ENCODE data around the gene TCF25. TPM values are rescaled to one million over a fixed set of nuclear protein-coding genes. Genes with fewer than 3 reads are reported as not detected.

TCF25 gene
- total RNA-seq, 1 experiment from 2014 or later = 79.6 TPM

DNA sequence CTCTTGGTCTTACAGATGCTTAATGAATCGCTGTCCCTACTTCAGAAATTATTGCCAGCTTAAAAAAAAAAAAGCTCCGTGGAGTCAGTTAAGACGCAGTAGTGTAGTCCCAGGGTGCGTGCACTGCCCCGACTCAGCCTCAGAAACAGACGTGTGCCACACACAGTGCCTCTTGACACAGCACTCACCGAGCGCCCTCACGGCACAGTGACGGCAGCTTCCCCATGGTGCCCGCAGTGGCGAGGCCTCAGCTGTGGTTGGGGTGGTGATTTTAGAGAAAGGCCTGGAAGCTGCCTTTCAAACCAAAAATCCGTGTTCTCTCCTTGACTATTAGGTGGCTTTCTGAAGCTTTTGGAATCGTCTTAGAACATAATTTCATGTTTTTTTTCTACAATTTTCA lies 13.9 kb downstream of the TCF25 start:
- ChIA-PET CTCF (no interaction called here), POLR2A (ENCODE audit: unreplicated experiment) (no interaction called here)
- H3K27me3 ChIP-seq (ENCODE audit: low read length) = no peaks in the 10 kb centered on the region
- no peaks in the 10 kb centered on the region for H3K9me3 ChIP-seq (ENCODE audit: low read length)
- H3K4me1 ChIP-seq (ENCODE audit: insufficient read depth, low read length) = no peaks in the 10 kb centered on the region
- no TSS peak for BruUV-seq (replicated peaks)
- peaks cover 20% of the 10 kb centered on the region; the same call in 1 of the 2 replicates for H3K36me3 ChIP-seq (ENCODE audit: low read depth, low read length)
- intact Hi-C loops (cut with micrococcal nuclease) = no loop called here
- H3K4me3 ChIP-seq (ENCODE audit: low read length) = no peak overlapping the region
- H4K20me1 ChIP-seq (ENCODE audit: low read length) = no peaks in the 10 kb centered on the region
- 0 out of 2 replicates have a peak, but pooled peaks cover under 1% of the 10 kb centered on the region for H3K79me2 ChIP-seq (ENCODE audit: low read length)
- no peaks in the 10 kb centered on the region for H3F3A ChIP-seq (ENCODE audit: low read length, unreplicated experiment)
- no peak overlapping the region for H2AFZ ChIP-seq (ENCODE audit: low read length)
- no peak overlapping the region for H3K9ac ChIP-seq (ENCODE audit: low read length)
- no peak for DNase-seq
- no peak for ATAC-seq
- H3K27ac ChIP-seq (ENCODE audit: low read length) = no peak overlapping the region
- TF ChIP-seq EZH2 (IDR thresholded peaks at IDR 0.05; ENCODE audit: low read length, unreplicated experiment) = no peak
- TF ChIP-seq EZH2phosphoT487 (IDR thresholded peaks at IDR 0.05; ENCODE audit: borderline replicate concordance, low read length) = no peak
- TF ChIP-seq, protein P1, sequence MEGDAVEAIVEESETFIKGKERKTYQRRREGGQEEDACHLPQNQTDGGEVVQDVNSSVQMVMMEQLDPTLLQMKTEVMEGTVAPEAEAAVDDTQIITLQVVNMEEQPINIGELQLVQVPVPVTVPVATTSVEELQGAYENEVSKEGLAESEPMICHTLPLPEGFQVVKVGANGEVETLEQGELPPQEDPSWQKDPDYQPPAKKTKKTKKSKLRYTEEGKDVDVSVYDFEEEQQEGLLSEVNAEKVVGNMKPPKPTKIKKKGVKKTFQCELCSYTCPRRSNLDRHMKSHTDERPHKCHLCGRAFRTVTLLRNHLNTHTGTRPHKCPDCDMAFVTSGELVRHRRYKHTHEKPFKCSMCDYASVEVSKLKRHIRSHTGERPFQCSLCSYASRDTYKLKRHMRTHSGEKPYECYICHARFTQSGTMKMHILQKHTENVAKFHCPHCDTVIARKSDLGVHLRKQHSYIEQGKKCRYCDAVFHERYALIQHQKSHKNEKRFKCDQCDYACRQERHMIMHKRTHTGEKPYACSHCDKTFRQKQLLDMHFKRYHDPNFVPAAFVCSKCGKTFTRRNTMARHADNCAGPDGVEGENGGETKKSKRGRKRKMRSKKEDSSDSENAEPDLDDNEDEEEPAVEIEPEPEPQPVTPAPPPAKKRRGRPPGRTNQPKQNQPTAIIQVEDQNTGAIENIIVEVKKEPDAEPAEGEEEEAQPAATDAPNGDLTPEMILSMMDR (conservative IDR thresholded peaks at IDR 0.05; ENCODE audit: low read depth, low read length) = no peak
- no peaks in the 10 kb centered on the region for H3K9me2 ChIP-seq (replicated peaks; ENCODE audit: low read length)
- no peak overlapping the region for H3K4me2 ChIP-seq (ENCODE audit: low read length)

DNA sequence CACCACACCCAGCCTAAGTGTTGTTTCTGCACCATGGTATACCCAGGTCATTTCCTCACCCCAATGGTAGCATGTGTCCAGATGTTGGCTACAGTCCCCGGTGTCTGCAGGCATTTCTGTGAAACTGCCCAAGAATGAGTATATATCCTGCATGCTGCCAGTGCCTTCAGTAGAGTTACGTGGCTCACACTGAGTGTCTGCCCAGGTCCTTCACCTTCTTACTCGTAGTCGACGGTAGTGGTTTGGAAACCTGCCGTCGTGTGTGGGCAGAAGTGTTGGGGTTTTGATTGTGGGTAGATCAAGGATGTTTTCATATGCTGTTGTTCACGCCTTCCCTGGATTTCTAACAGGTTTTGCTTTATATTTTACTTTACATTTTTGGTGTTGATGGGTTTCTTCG lies 16.8 kb downstream of the TCF25 start:
- intact Hi-C loops (cut with micrococcal nuclease) = no loop called here
- no peaks in the 10 kb centered on the region for H3K9me3 ChIP-seq (ENCODE audit: low read length)
- no peaks in the 10 kb centered on the region for H4K20me1 ChIP-seq (ENCODE audit: low read length)
- H3K4me1 ChIP-seq (ENCODE audit: insufficient read depth, low read length) = no peaks in the 10 kb centered on the region
- TF ChIP-seq EZH2 (IDR thresholded peaks at IDR 0.05; ENCODE audit: low read length, unreplicated experiment) (no peak), EZH2phosphoT487 (IDR thresholded peaks at IDR 0.05; ENCODE audit: borderline replicate concordance, low read length) (no peak)
- TF ChIP-seq, protein P1 (conservative IDR thresholded peaks at IDR 0.05; ENCODE audit: low read depth, low read length) = no peak
- H3K4me2 ChIP-seq (ENCODE audit: low read length) = no peak overlapping the region
- no peaks in the 10 kb centered on the region for H3K9me2 ChIP-seq (replicated peaks; ENCODE audit: low read length)
- no peak overlapping the region for H2AFZ ChIP-seq (ENCODE audit: low read length)
- no peaks in the 10 kb centered on the region for H3K27me3 ChIP-seq (ENCODE audit: low read length)
- ATAC-seq (no peak), DNase-seq (no peak)
- ChIA-PET POLR2A (ENCODE audit: unreplicated experiment) (no interaction called here), CTCF (no interaction called here)
- H3F3A ChIP-seq (ENCODE audit: low read length, unreplicated experiment) = no peaks in the 10 kb centered on the region
- no TSS peak for BruUV-seq (replicated peaks)
- no peak overlapping the region for H3K9ac ChIP-seq (ENCODE audit: low read length)
- H3K79me2 ChIP-seq (ENCODE audit: low read length) = no peaks in the 10 kb centered on the region
- no peak overlapping the region for H3K27ac ChIP-seq (ENCODE audit: low read length)
- H3K36me3 ChIP-seq (ENCODE audit: low read depth, low read length) = peaks cover 11% of the 10 kb centered on the region; the same call in 1 of the 2 replicates
- no peak overlapping the region for H3K4me3 ChIP-seq (ENCODE audit: low read length)

DNA sequence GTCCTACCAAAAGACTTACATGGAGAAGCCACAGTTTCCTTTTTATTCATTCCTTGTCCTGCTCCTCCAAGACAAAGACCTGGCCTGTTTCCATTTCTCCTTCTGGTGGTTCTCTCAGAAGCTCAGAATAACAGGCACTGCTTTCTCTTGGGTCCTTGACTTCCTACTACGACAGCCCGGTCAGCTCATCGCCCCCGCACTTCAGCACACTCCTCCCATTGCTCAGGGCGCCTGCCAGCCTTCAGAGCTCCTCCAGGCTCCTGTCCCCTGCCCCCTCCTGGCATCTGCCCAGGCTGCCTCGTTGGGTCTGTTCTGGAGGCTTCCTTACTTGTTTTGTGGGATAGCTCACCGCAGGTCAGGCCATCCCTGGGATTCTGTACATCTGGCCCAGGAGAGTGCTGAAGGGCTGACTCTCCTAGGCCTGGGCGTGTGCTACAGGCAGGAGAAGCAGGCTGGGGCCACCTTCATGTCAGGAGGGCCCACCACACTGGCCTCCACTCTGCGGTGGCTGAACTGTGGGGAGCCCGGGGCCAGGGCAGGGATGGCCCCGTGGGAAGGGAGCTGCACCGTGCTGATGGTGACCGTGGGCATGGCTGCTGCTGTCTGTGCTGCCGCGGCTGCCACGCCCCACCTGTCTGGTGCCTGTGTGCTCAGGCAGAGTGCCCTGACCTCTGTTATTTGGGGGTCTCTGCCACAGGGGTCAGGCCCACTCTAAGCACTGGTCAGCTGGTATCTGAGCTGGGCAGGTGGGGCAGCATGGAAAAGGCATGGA lies 17.7 kb downstream of the TCF25 start:
- no peaks in the 10 kb centered on the region for H3K79me2 ChIP-seq (ENCODE audit: low read length)
- TF ChIP-seq EZH2phosphoT487 (IDR thresholded peaks at IDR 0.05; ENCODE audit: borderline replicate concordance, low read length) = no peak
- TF ChIP-seq, protein P1 (conservative IDR thresholded peaks at IDR 0.05; ENCODE audit: low read depth, low read length) = no peak
- TF ChIP-seq EZH2 (IDR thresholded peaks at IDR 0.05; ENCODE audit: low read length, unreplicated experiment) = no peak
- BruUV-seq (replicated peaks) = no TSS peak

More for the DNA sequence above, 17.7 kb downstream of the TCF25 start:
- Histone ChIP-seq H3K9me3 (ENCODE audit: low read length) (no peaks in the 10 kb centered on the region), H3K4me2 (ENCODE audit: low read length) (no peak overlapping the region), H3K9me2 (replicated peaks; ENCODE audit: low read length) (no peaks in the 10 kb centered on the region), H3K4me1 (ENCODE audit: insufficient read depth, low read length) (no peaks in the 10 kb centered on the region), H4K20me1 (ENCODE audit: low read length) (no peaks in the 10 kb centered on the region), H3K27me3 (ENCODE audit: low read length) (no peaks in the 10 kb centered on the region), H3K36me3 (ENCODE audit: low read depth, low read length) (peaks cover 9% of the 10 kb centered on the region; the same call in 1 of the 2 replicates), H2AFZ (ENCODE audit: low read length) (no peak overlapping the region), H3K27ac (ENCODE audit: low read length) (no peak overlapping the region), H3K9ac (ENCODE audit: low read length) (no peak overlapping the region), H3F3A (ENCODE audit: low read length, unreplicated experiment) (no peaks in the 10 kb centered on the region), H3K4me3 (ENCODE audit: low read length) (no peak overlapping the region)
- ATAC-seq (no peak), DNase-seq (no peak)
- ChIA-PET CTCF (no interaction called here), POLR2A (ENCODE audit: unreplicated experiment) (no interaction called here)
- intact Hi-C loops (cut with micrococcal nuclease) = no loop called here

Measured in PC-3 (cell line).